Thyroid gland (tissue), 4 donors: ENCODE results near the gene PPP2R5E. TPM values are rescaled to one million over a fixed set of nuclear protein-coding genes. Genes with fewer than 3 reads are reported as not detected.

Experiments
- DNase-seq, 2 donors: peaks; one replicate each; pipeline ENCODE4 v3.0.0-alpha.2; 2019
- H3K27ac ChIP-seq, 3 donors: fragments of 200-600 bp; sonication (generic); 1 replicate in 2 of 3; 2 replicates in 1 of 3; pipeline ENCODE4 v1.5.1; 2016 to 2019; ENCODE audit warnings: mild to moderate bottlenecking in 1 of 3, moderate library complexity in 1 of 3
- H3K27me3 ChIP-seq: fragments of 200-600 bp; sonication (generic); one replicate; pipeline ENCODE4 v1.5.1; 2019
- H3K36me3 ChIP-seq, 2 donors: fragments of 200-600 bp; sonication (generic); one replicate each; pipeline ENCODE4 v1.5.1; 2016 to 2019
- H3K4me1 ChIP-seq, 2 donors: fragments of 200-600 bp; sonication (generic); one replicate each; pipeline ENCODE4 v1.5.1; 2017 to 2019
- H3K4me3 ChIP-seq, 3 donors: fragments of 200-600 bp; sonication (generic); replicated peaks in 1 of 3; 1 replicate in 2 of 3; 2 replicates in 1 of 3; pipeline ENCODE4 v1.5.1; 2016; ENCODE audit warnings: mild to moderate bottlenecking in 1 of 3
- H3K9me3 ChIP-seq: fragments of 200-600 bp; sonication (generic); one replicate; pipeline ENCODE4 v1.5.1; 2017
- POLR2A ChIP-seq, 2 donors: fragments of 450-650 bp; IDR thresholded peaks; one replicate each; pipeline ENCODE4 v1.6.1; 2017; ENCODE audit warnings: antibody characterized with exemption in 2 of 2, mild to moderate bottlenecking in 2 of 2, moderate library complexity in 1 of 2
- WGBS, 2 donors: methylation state at CpG; one replicate each; pipeline ENCODE4 v1.1.5; 2017; 5-methylcytosine and 5-hydroxymethylcytosine counted together
- intact Hi-C: fragments of 100-400 bp; cut with DNase I; formaldehyde crosslinking; loops from one replicate; pipeline ENCODE4 v1.15.1; 2023
- total RNA-seq, 4 donors: library from RNA; depleted of rRNA; stranded (reverse); fragments of >200 nt; gene quantifications; one replicate each; pipeline ENCODE4 v1.2.3, GENCODE V29; 2016
- TF ChIP-seq, protein P1 (sequence below), 6 experiments: fragments of 200-600 bp in 3 of 6; fragments of 450-650 bp in 3 of 6; sonication (generic) in 3 of 6; IDR thresholded peaks; one replicate each; pipeline ENCODE4 v1.5.1; 2016 to 2019; ENCODE audit warnings: antibody characterized with exemption in 6 of 6, mild to moderate bottlenecking in 2 of 6, inconsistent platforms in 1 of 6, moderate library complexity in 1 of 6

The PPP2R5E gene
- total RNA-seq, 4 donors from 2014 or later: 30.0 to 42.3 (median 36.0) TPM

GRCh38 chr14:63543826-63544406, 739 bp upstream of the PPP2R5E start:
- no peak for TF ChIP-seq POLR2A (IDR thresholded peaks at IDR 0.05)
- TF ChIP-seq, protein P1, sequence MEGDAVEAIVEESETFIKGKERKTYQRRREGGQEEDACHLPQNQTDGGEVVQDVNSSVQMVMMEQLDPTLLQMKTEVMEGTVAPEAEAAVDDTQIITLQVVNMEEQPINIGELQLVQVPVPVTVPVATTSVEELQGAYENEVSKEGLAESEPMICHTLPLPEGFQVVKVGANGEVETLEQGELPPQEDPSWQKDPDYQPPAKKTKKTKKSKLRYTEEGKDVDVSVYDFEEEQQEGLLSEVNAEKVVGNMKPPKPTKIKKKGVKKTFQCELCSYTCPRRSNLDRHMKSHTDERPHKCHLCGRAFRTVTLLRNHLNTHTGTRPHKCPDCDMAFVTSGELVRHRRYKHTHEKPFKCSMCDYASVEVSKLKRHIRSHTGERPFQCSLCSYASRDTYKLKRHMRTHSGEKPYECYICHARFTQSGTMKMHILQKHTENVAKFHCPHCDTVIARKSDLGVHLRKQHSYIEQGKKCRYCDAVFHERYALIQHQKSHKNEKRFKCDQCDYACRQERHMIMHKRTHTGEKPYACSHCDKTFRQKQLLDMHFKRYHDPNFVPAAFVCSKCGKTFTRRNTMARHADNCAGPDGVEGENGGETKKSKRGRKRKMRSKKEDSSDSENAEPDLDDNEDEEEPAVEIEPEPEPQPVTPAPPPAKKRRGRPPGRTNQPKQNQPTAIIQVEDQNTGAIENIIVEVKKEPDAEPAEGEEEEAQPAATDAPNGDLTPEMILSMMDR (IDR thresholded peaks at IDR 0.05): no peak
- Histone ChIP-seq H3K9me3 (no peaks in the 10 kb centered on the region), H3K4me3 (peak overlapping the region; percentile 41 to 99 (median 58)), H3K4me1 (peaks cover 15 to 17% of the 10 kb centered on the region in 2 donors), H3K27ac (peak overlapping the region in 2 of 3 donors; percentile 66 to 88), H3K36me3 (peaks cover 6% of the 10 kb centered on the region in 2 donors), H3K27me3 (no peaks in the 10 kb centered on the region)
- intact Hi-C loops: loop anchor here (5.0 to 10.0 kb wide), 2 partner anchors 91 to 152 kb away; no protein-coding TSS in a partner anchor
- DNase-seq: no peak
- WGBS, 2 donors: 1 to 2% methylated on average over 18 to 22 of the region's 22 CpGs

- Histone ChIP-seq H3K4me3 (peak overlapping the region; percentile 41 to 99 (median 95)), H3K4me1 (peaks cover 15 to 17% of the 10 kb centered on the region in 2 donors), H3K36me3 (peaks cover 14 to 15% of the 10 kb centered on the region in 2 donors), H3K9me3 (no peaks in the 10 kb centered on the region), H3K27ac (peak overlapping the region; percentile 48 to 96 (median 88)), H3K27me3 (no peaks in the 10 kb centered on the region)
- DNase-seq: peak in 1 of 2 donors; percentile 9
- WGBS, 2 donors: 0 to 1% methylated on average over 12 to 25 of the region's 46 CpGs
- intact Hi-C loops: loop anchor here (5.0 to 10.0 kb wide), 2 partner anchors 92 to 150 kb away; no protein-coding TSS in a partner anchor
- TF ChIP-seq, protein P1 (IDR thresholded peaks at IDR 0.05): no peak
Observed at GRCh38 chr14:63542231-63542999, 762 bp downstream of the PPP2R5E start.

- H3K27ac ChIP-seq: no peak overlapping the region
- no peak for DNase-seq
- TF ChIP-seq POLR2A (IDR thresholded peaks at IDR 0.05): no peak
- TF ChIP-seq, protein P1 (IDR thresholded peaks at IDR 0.05): no peak
- H3K9me3 ChIP-seq: no peaks in the 10 kb centered on the region
- H3K27me3 ChIP-seq: no peaks in the 10 kb centered on the region
- intact Hi-C loops: no loop called here
- peaks cover 14 to 24% of the 10 kb centered on the region in 2 donors for H3K36me3 ChIP-seq
- H3K4me3 ChIP-seq: no peak overlapping the region
- peaks cover 0 to 3% of the 10 kb centered on the region in 2 donors for H3K4me1 ChIP-seq
Observed at GRCh38 chr14:63535918-63536317, 7.3 kb downstream of the PPP2R5E start.

- Histone ChIP-seq H3K27ac (no peak overlapping the region), H3K36me3 (peaks cover 4 to 17% of the 10 kb centered on the region in 2 donors), H3K27me3 (no peaks in the 10 kb centered on the region), H3K4me3 (no peak overlapping the region), H3K9me3 (no peaks in the 10 kb centered on the region), H3K4me1 (no peaks in the 10 kb centered on the region)
- WGBS, 2 donors: 95 to 96% methylated on average over 15 of the region's 15 CpGs
- intact Hi-C loops: no loop called here
- no peak for DNase-seq
- TF ChIP-seq POLR2A (IDR thresholded peaks at IDR 0.05): no peak
- TF ChIP-seq, protein P1 (IDR thresholded peaks at IDR 0.05): no peak
Observed at GRCh38 chr14:63533474-63533873, 9.7 kb downstream of the PPP2R5E start.
